ENCODE data around the gene DDC.

DNA sequence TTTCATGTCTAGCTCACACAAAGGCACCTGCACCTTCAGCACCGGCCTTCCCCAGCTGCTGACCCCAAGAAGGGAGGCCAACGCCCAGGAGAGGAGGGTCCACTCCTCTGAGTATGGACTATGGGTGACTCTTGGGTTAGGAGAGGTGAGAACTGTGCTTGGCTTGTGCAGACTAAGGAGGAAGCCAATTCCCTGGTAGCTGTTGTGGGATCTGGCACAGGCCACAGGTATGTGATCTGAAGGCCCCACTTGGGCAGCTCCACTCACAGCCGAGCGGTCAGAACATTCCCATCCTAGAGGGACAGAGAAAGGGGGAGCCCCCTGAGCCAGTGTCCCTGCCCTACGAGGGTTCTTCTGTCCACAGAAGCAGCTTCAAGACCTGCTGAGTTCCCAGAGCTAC, 62.3 kb downstream of the DDC start:
- TF ChIP-seq, protein P1, sequence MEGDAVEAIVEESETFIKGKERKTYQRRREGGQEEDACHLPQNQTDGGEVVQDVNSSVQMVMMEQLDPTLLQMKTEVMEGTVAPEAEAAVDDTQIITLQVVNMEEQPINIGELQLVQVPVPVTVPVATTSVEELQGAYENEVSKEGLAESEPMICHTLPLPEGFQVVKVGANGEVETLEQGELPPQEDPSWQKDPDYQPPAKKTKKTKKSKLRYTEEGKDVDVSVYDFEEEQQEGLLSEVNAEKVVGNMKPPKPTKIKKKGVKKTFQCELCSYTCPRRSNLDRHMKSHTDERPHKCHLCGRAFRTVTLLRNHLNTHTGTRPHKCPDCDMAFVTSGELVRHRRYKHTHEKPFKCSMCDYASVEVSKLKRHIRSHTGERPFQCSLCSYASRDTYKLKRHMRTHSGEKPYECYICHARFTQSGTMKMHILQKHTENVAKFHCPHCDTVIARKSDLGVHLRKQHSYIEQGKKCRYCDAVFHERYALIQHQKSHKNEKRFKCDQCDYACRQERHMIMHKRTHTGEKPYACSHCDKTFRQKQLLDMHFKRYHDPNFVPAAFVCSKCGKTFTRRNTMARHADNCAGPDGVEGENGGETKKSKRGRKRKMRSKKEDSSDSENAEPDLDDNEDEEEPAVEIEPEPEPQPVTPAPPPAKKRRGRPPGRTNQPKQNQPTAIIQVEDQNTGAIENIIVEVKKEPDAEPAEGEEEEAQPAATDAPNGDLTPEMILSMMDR (IDR thresholded peaks at IDR 0.05) = no peak
- TF ChIP-seq POLR2A (IDR thresholded peaks at IDR 0.05) = no peak

All from esophagus squamous epithelium (tissue), 4 donors.